ENCODE measurements around the gene ALAS1. TPM values are rescaled to one million over a fixed set of nuclear protein-coding genes. Genes with fewer than 3 reads are reported as not detected.

The ALAS1 gene
- total and polyA plus RNA-seq, 10 donors, result 13.0 to 40.8 (median 32.8) TPM

- Histone ChIP-seq H3K27me3 (replicated peaks in 1 of 7) (no peaks in the 10 kb centered on the region), H3K36me3 (no peaks in the 10 kb centered on the region), H3K4me3 (no peak overlapping the region), H3K4me1 (peaks cover 4 to 23% (median 15%) of the 10 kb centered on the region in 6 donors), H3K27ac (no peak overlapping the region), H3K9me3 (no peaks in the 10 kb centered on the region)
- DNase-seq, result peak; percentile 48
- intact Hi-C loops (cut with DNase I; ENCODE audit: low total_unique reads), result no loop called here
- TF ChIP-seq POLR2AphosphoS5 (IDR thresholded peaks at IDR 0.05), result no peak
- TF ChIP-seq POLR2A (IDR thresholded peaks at IDR 0.05), result no peak
- TF ChIP-seq CTCF (IDR thresholded peaks at IDR 0.05 in 8 of 11, conservative IDR thresholded peaks at IDR 0.05 in 3 of 11), result no peak
- whole genome bisulfite sequencing, 5 donors, result 90 to 95% (median 92%) methylated on average over 12 to 14 of the region's 14 CpGs
Measured at GRCh38 chr3:52175416-52176179, 22.4 kb upstream of the ALAS1 start.

GRCh38 chr3:52176180-52176752 is 21.7 kb upstream of the ALAS1 start:
- DNase-seq, result peak; percentile 41
- 87 to 96% (median 89%) methylated on average over 5 to 8 of the region's 8 CpGs for WGBS, 5 donors
- Histone ChIP-seq H3K4me3 (no peak overlapping the region), H3K27me3 (replicated peaks in 1 of 7) (no peaks in the 10 kb centered on the region), H3K36me3 (no peaks in the 10 kb centered on the region), H3K4me1 (peaks cover 4 to 27% (median 15%) of the 10 kb centered on the region in 6 donors), H3K27ac (no peak overlapping the region), H3K9me3 (no peaks in the 10 kb centered on the region)
- TF ChIP-seq POLR2AphosphoS5 (IDR thresholded peaks at IDR 0.05) (no peak), POLR2A (IDR thresholded peaks at IDR 0.05) (no peak), CTCF (IDR thresholded peaks at IDR 0.05 in 8 of 11, conservative IDR thresholded peaks at IDR 0.05 in 3 of 11) (no peak)
- intact Hi-C loops (cut with DNase I; ENCODE audit: low total_unique reads), result no loop called here

- no peak overlapping the region for H3K27ac ChIP-seq
- WGBS, 5 donors, result 64 to 80% (median 70%) methylated on average over 12 to 15 of the region's 15 CpGs
Measured at GRCh38 chr3:52176951-52177700, 20.8 kb upstream of the ALAS1 start.

More at GRCh38 chr3:52176951-52177700, 20.8 kb upstream of the ALAS1 start:
- intact Hi-C loops (cut with DNase I; ENCODE audit: low total_unique reads), result no loop called here
- TF ChIP-seq CTCF (IDR thresholded peaks at IDR 0.05 in 8 of 11, conservative IDR thresholded peaks at IDR 0.05 in 3 of 11), result no peak
- peak in 2 of 3 donors; percentile 17 to 63 for TF ChIP-seq POLR2AphosphoS5 (IDR thresholded peaks at IDR 0.05)
- Histone ChIP-seq H3K36me3 (no peaks in the 10 kb centered on the region), H3K4me1 (peaks cover 4 to 35% (median 17%) of the 10 kb centered on the region in 6 donors), H3K9me3 (no peaks in the 10 kb centered on the region), H3K4me3 (no peak overlapping the region), H3K27me3 (replicated peaks in 1 of 7) (no peaks in the 10 kb centered on the region)
- peak; percentile 70 for DNase-seq

Measured in spleen (tissue), 11 donors.